K562 (cell line): Measurements from ENCODE around the gene ACTRT2. TPM values are rescaled to one million over a fixed set of nuclear protein-coding genes. Genes with fewer than 3 reads are reported as not detected.

Experiments used
- ATAC-seq: fragments of 200-7000 bp; cut with Tn5 transposase; 3 replicates; pipeline ENCODE4 v1.9.1; 2020; ENCODE audit warnings: moderate library complexity
- BruUV-seq: library from RNA; stranded (reverse); fragments of 400-500 nt; replicated peaks from 2 replicates; lab custom pipeline; 2021; lab: Mats Ljungman, UMichigan
- CTCF ChIA-PET: fragments of 300-600 bp; formaldehyde crosslinking; extraction: SDS; loops from one replicate; lab custom pipeline; 2021; ENCODE audit warnings: low intra/inter-chr PET ratio; lab: Yijun Ruan, JAX
- POLR2A ChIA-PET: fragments of 300-600, 350-650 bp; sonication (Branson Sonifier 250); formaldehyde crosslinking; extraction: SDS; loops from one replicate; lab custom pipeline; 2021; ENCODE audit warnings: antibody characterized with exemption, inconsistent platforms; lab: Yijun Ruan, JAX
- DNase-seq, 4 experiments: peaks; one replicate each; pipeline versions ENCODE4 v3.0.0 to v3.0.0-alpha.2; 2011 to 2018; ENCODE audit warnings: low spot score in 3 of 4, mixed read lengths in 3 of 4; ENCODE audit errors: extremely low read depth in 1 of 4
- FAIRE-seq: peaks from 2 replicates; lab custom pipeline; 2011; peaks lifted over from hg19 to GRCh38; lab: Jason Lieb, UNC
- H2AFZ ChIP-seq: 2 replicates; pipeline ENCODE4 v1.6.0; 2011; ENCODE audit warnings: low read depth, low read length, control low read depth, inconsistent platforms
- H3K27ac ChIP-seq: fragments of 200-600 bp; 3 replicates; pipeline ENCODE4 v1.8.0; 2011; ENCODE audit warnings: low read depth, mild to moderate bottlenecking, control low read depth, inconsistent platforms, low read length, moderate library complexity, mixed read lengths; ENCODE audit errors: extremely low read depth
- H3K27me3 ChIP-seq, 2 experiments: fragments of 300-600 bp in 1 of 2; 2 replicates in 1 of 2; 3 replicates in 1 of 2; pipeline versions ENCODE4 v1.6.0 to v1.8.0; 2011; ENCODE audit warnings: inconsistent platforms in 2 of 2, low read length in 2 of 2, mild to moderate bottlenecking in 1 of 2, mixed read lengths in 1 of 2, moderate library complexity in 1 of 2; ENCODE audit not compliant: control insufficient read depth in 2 of 2, insufficient read depth in 2 of 2
- H3K36me3 ChIP-seq: fragments of 300-600 bp; 3 replicates; pipeline ENCODE4 v1.8.0; 2011; ENCODE audit warnings: mild to moderate bottlenecking, low read length, inconsistent platforms; ENCODE audit not compliant: control insufficient read depth, insufficient read depth
- H3K4me1 ChIP-seq, 2 experiments: fragments of 200-600 bp in 1 of 2; replicated peaks in 1 of 2; 2 replicates in 1 of 2; 3 replicates in 1 of 2; pipeline versions ENCODE4 v1.5.1 to v1.8.0; 2011; ENCODE audit warnings: inconsistent platforms in 2 of 2, low read length in 2 of 2, mild to moderate bottlenecking in 1 of 2, mixed read lengths in 1 of 2, moderate library complexity in 1 of 2; ENCODE audit not compliant: control insufficient read depth in 2 of 2, insufficient read depth in 2 of 2
- H3K4me2 ChIP-seq: 2 replicates; pipeline ENCODE4 v1.6.1; 2011; ENCODE audit warnings: low read length, control low read depth, inconsistent platforms, mixed read lengths; ENCODE audit not compliant: insufficient read depth
- H3K4me3 ChIP-seq: fragments of 200-600 bp; sonication (generic), shearing (Covaris generic); 2 replicates; pipeline ENCODE4 v1.5.1; 2016; ENCODE audit warnings: control low read depth, inconsistent platforms
- H3K79me2 ChIP-seq: fragments of 200-600 bp; 3 replicates; pipeline ENCODE4 v1.8.0; 2011; ENCODE audit warnings: low read length, inconsistent platforms; ENCODE audit not compliant: control insufficient read depth, insufficient read depth
- H3K9ac ChIP-seq, 2 experiments: 2 replicates each; pipeline versions ENCODE4 v1.6.0 to v1.6.1; 2011; ENCODE audit warnings: low read depth in 2 of 2, low read length in 2 of 2, control low read depth in 1 of 2, inconsistent platforms in 1 of 2, mild to moderate bottlenecking in 1 of 2, mixed read lengths in 1 of 2; ENCODE audit not compliant: insufficient read depth in 1 of 2
- H3K9me1 ChIP-seq: one replicate; pipeline ENCODE4 v1.6.0; 2011; ENCODE audit warnings: inconsistent platforms, mild to moderate bottlenecking, low read length, moderate library complexity; ENCODE audit not compliant: control insufficient read depth, insufficient read depth
- H3K9me3 ChIP-seq: replicated peaks from 2 replicates; pipeline ENCODE4 v1.5.1; 2011; ENCODE audit warnings: low read depth, low read length, inconsistent platforms; ENCODE audit not compliant: control insufficient read depth, insufficient read depth
- H4K20me1 ChIP-seq: replicated peaks from 2 replicates; pipeline ENCODE4 v1.6.1; 2011; ENCODE audit warnings: low read length, inconsistent platforms, mixed read lengths; ENCODE audit not compliant: control insufficient read depth, insufficient read depth
- CEBPB ChIP-seq: fragments of 450-650 bp; IDR thresholded peaks from 2 replicates; pipeline ENCODE4 v1.6.1; 2016; ENCODE audit warnings: missing genetic modification characterization, missing compliant biosample characterization
- GABPB2 ChIP-seq: fragments of 250-450 bp; sonication (Bioruptor Pico); conservative IDR thresholded peaks from 2 replicates; pipeline ENCODE4 v1.5.1; 2021; ENCODE audit warnings: mild to moderate bottlenecking
- MTA1 ChIP-seq: fragments of 450-650 bp; IDR thresholded peaks from 2 replicates; pipeline ENCODE4 v1.6.1; 2017; ENCODE audit warnings: borderline replicate concordance
- PPARD ChIP-seq: fragments of 250-450 bp; sonication (Bioruptor Pico); IDR thresholded peaks from 2 replicates; pipeline ENCODE4 v1.8.0; 2022; ENCODE audit warnings: inconsistent platforms, mild to moderate bottlenecking, moderate library complexity
- SMARCE1 ChIP-seq: fragments of 450-650 bp; IDR thresholded peaks from 2 replicates; pipeline ENCODE4 v1.7.1; 2016; ENCODE audit warnings: mild to moderate bottlenecking
- UBTF ChIP-seq, 2 experiments: IDR thresholded peaks; 2 replicates each; pipeline ENCODE4 v1.6.1; 2012; ENCODE audit warnings: improper control_type of control experiment in 2 of 2, low read depth in 2 of 2, low read length in 2 of 2, borderline replicate concordance in 1 of 2
- XRCC4 ChIP-seq: IDR thresholded peaks from one replicate; pipeline ENCODE4 v1.6.1; 2011; ENCODE audit not compliant: insufficient read depth, insufficient read length; ENCODE audit errors: extremely low read depth
- ZBTB33 ChIP-seq: sonication (generic); formaldehyde crosslinking; IDR thresholded peaks from 2 replicates; pipeline ENCODE4 v1.8.1; 2023; ENCODE audit warnings: mild to moderate bottlenecking, missing genetic modification reagents
- ZBTB8A ChIP-seq: fragments of 450-650 bp; IDR thresholded peaks from 2 replicates; pipeline ENCODE4 v1.6.1; 2018; ENCODE audit warnings: mild to moderate bottlenecking, moderate library complexity; ENCODE audit not compliant: partially characterized antibody
- ZEB2 ChIP-seq: fragments of 450-650 bp; IDR thresholded peaks from 2 replicates; pipeline ENCODE4 v1.6.1; 2016
- ZNF41 ChIP-seq: fragments of 250-450 bp; sonication (Bioruptor Pico); conservative IDR thresholded peaks from 2 replicates; pipeline ENCODE4 v1.4.0; 2020; ENCODE audit warnings: mild to moderate bottlenecking
- WGBS: fragments of 100-300 bp; shearing (Covaris generic); methylation state at CpG from one replicate; pipeline ENCODE4 v1.1.6; 2016; ENCODE audit warnings: low coverage, mixed read lengths; ENCODE audit not compliant: insufficient coverage; ENCODE audit errors: missing lambda C conversion rate; 5-methylcytosine and 5-hydroxymethylcytosine counted together
- in situ Hi-C: fragments of 300-500 bp; cut with MboI; formaldehyde crosslinking; loops from 4 replicates; pipeline ENCODE4 v1.15.0; 2018; ENCODE audit warnings: inconsistent platforms, mixed read lengths
- intact Hi-C: fragments of 100-400 bp; cut with micrococcal nuclease; formaldehyde crosslinking; loops from 2 replicates; pipeline ENCODE4 v1.14.2; 2022
- polyA plus RNA-seq, 8 experiments: library from polyadenylated mRNA; depleted of rRNA in 4 of 8; stranded (reverse) in 5 of 8; unstranded in 3 of 8; fragments of >200 nt; fragmentation: Nextera tagmentation in 2 of 8; fragmentation: Illumina TruSeq in 1 of 8; extraction: Ambion mirVana in 2 of 8; extraction: Trizol in 1 of 8; gene quantifications; 2 replicates each; pipeline versions ENCODE4 v1.2.1 to v1.2.3, GENCODE V29; 2011 to 2014; ENCODE audit warnings: inconsistent platforms in 1 of 8, missing spikeins in 1 of 8
- total RNA-seq, 7 experiments: library from RNA; depleted of rRNA in 6 of 7; stranded (reverse); fragments of >200 nt in 6 of 7; fragmentation: Illumina TruSeq in 2 of 7; extraction: Trizol in 2 of 7; gene quantifications; 2 replicates each; pipeline versions ENCODE4 v1.2.1 to v1.2.3, GENCODE V29; 2011 to 2021; ENCODE audit warnings: low replicate concordance in 1 of 7
- TF ChIP-seq, protein P1 (sequence below): fragments of 250-450 bp; sonication (Bioruptor Pico); IDR thresholded peaks from 2 replicates; pipeline ENCODE4 v1.4.0; 2020; ENCODE audit warnings: mild to moderate bottlenecking
- TF ChIP-seq, protein P2 (sequence below): sonication (generic); formaldehyde crosslinking; IDR thresholded peaks from 2 replicates; pipeline ENCODE4 v1.8.0; 2022; ENCODE audit warnings: missing genetic modification reagents, mild to moderate bottlenecking, borderline replicate concordance

The ACTRT2 gene
- total and polyA plus RNA-seq, 9 of the 15 experiments (the other 6 are each of a cell fraction or from before 2014, with no cell fraction given) = not detected

- Histone ChIP-seq H3K79me2 (no peaks in the 10 kb centered on the region), H3K4me2 (no peak overlapping the region), H3K27me3 (no peaks in the 10 kb centered on the region), H3K36me3 (no peaks in the 10 kb centered on the region), H4K20me1 (no peaks in the 10 kb centered on the region), H3K9me3 (0 out of 2 replicates have a peak, but pooled peaks cover 1% of the 10 kb centered on the region), H3K9me1 (no peaks in the 10 kb centered on the region), H3K27ac (no peak overlapping the region), H3K9ac (no peak overlapping the region), H3K4me1 (no peaks in the 10 kb centered on the region), H2AFZ (no peak overlapping the region), H3K4me3 (no peak overlapping the region)
- ChIA-PET CTCF (no interaction called here), POLR2A (no interaction called here)
- no TSS peak for BruUV-seq
- ATAC-seq (no peak), FAIRE-seq (no peak), DNase-seq (no peak)
- in situ Hi-C loops = no loop called here
- TF ChIP-seq, protein P1, sequence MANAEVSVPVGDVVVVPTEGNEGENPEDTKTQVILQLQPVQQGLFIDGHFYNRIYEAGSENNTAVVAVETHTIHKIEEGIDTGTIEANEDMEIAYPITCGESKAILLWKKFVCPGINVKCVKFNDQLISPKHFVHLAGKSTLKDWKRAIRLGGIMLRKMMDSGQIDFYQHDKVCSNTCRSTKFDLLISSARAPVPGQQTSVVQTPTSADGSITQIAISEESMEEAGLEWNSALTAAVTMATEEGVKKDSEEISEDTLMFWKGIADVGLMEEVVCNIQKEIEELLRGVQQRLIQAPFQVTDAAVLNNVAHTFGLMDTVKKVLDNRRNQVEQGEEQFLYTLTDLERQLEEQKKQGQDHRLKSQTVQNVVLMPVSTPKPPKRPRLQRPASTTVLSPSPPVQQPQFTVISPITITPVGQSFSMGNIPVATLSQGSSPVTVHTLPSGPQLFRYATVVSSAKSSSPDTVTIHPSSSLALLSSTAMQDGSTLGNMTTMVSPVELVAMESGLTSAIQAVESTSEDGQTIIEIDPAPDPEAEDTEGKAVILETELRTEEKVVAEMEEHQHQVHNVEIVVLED (CRISPR knock-in tag) = no peak
- no peak for TF ChIP-seq MTA1
- TF ChIP-seq ZBTB8A = no peak
- TF ChIP-seq CEBPB (tag) = no peak
- no peak for TF ChIP-seq SMARCE1
- TF ChIP-seq XRCC4 = no peak
- no peak for TF ChIP-seq ZNF41
- TF ChIP-seq, protein P2, sequence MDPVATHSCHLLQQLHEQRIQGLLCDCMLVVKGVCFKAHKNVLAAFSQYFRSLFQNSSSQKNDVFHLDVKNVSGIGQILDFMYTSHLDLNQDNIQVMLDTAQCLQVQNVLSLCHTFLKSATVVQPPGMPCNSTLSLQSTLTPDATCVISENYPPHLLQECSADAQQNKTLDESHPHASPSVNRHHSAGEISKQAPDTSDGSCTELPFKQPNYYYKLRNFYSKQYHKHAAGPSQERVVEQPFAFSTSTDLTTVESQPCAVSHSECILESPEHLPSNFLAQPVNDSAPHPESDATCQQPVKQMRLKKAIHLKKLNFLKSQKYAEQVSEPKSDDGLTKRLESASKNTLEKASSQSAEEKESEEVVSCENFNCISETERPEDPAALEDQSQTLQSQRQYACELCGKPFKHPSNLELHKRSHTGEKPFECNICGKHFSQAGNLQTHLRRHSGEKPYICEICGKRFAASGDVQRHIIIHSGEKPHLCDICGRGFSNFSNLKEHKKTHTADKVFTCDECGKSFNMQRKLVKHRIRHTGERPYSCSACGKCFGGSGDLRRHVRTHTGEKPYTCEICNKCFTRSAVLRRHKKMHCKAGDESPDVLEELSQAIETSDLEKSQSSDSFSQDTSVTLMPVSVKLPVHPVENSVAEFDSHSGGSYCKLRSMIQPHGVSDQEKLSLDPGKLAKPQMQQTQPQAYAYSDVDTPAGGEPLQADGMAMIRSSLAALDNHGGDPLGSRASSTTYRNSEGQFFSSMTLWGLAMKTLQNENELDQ (CRISPR knock-in tag) = no peak
- no peak for TF ChIP-seq UBTF (IDR thresholded peaks at IDR 0.05; ENCODE audit: borderline replicate concordance in 1 of 2, low read depth in 2 of 2, low read length in 2 of 2)
- no peak for TF ChIP-seq ZEB2
- TF ChIP-seq PPARD (CRISPR knock-in tag) = no peak
- TF ChIP-seq ZBTB33 = no peak
- no peak for TF ChIP-seq GABPB2 (CRISPR knock-in tag)
- 2% methylated on average over 20 of the region's 20 CpGs for WGBS
- intact Hi-C loops = no loop called here
These were observed 30.7 kb upstream of the ACTRT2 start for GRCh38 chr1:2990376-2991115.
